K562 (cell line): Measurements from ENCODE around the gene SLC35G6. TPM values are rescaled to one million over a fixed set of nuclear protein-coding genes. Genes with fewer than 3 reads are reported as not detected.

Source experiments
- ATAC-seq: fragments of 200-7000 bp; cut with Tn5 transposase; 3 replicates; pipeline ENCODE4 v1.9.1; 2020; ENCODE audit warnings: moderate library complexity
- BruUV-seq: library from RNA; stranded (reverse); fragments of 400-500 nt; replicated peaks from 2 replicates; lab custom pipeline; 2021; lab: Mats Ljungman, UMichigan
- CTCF ChIA-PET: fragments of 300-600 bp; formaldehyde crosslinking; extraction: SDS; loops from one replicate; lab custom pipeline; 2021; ENCODE audit warnings: low intra/inter-chr PET ratio; lab: Yijun Ruan, JAX
- POLR2A ChIA-PET: fragments of 300-600, 350-650 bp; sonication (Branson Sonifier 250); formaldehyde crosslinking; extraction: SDS; loops from one replicate; lab custom pipeline; 2021; ENCODE audit warnings: antibody characterized with exemption, inconsistent platforms; lab: Yijun Ruan, JAX
- DNase-seq, 4 experiments: peaks; one replicate each; pipeline versions ENCODE4 v3.0.0 to v3.0.0-alpha.2; 2011 to 2018; ENCODE audit warnings: low spot score in 3 of 4, mixed read lengths in 3 of 4; ENCODE audit errors: extremely low read depth in 1 of 4
- FAIRE-seq: peaks from 2 replicates; lab custom pipeline; 2011; peaks lifted over from hg19 to GRCh38; lab: Jason Lieb, UNC
- H2AFZ ChIP-seq: 2 replicates; pipeline ENCODE4 v1.6.0; 2011; ENCODE audit warnings: low read depth, low read length, control low read depth, inconsistent platforms
- H3K27ac ChIP-seq: fragments of 200-600 bp; 3 replicates; pipeline ENCODE4 v1.8.0; 2011; ENCODE audit warnings: low read depth, mild to moderate bottlenecking, control low read depth, inconsistent platforms, low read length, moderate library complexity, mixed read lengths; ENCODE audit errors: extremely low read depth
- H3K27me3 ChIP-seq, 2 experiments: fragments of 300-600 bp in 1 of 2; 2 replicates in 1 of 2; 3 replicates in 1 of 2; pipeline versions ENCODE4 v1.6.0 to v1.8.0; 2011; ENCODE audit warnings: inconsistent platforms in 2 of 2, low read length in 2 of 2, mild to moderate bottlenecking in 1 of 2, mixed read lengths in 1 of 2, moderate library complexity in 1 of 2; ENCODE audit not compliant: control insufficient read depth in 2 of 2, insufficient read depth in 2 of 2
- H3K36me3 ChIP-seq: fragments of 300-600 bp; 3 replicates; pipeline ENCODE4 v1.8.0; 2011; ENCODE audit warnings: mild to moderate bottlenecking, low read length, inconsistent platforms; ENCODE audit not compliant: control insufficient read depth, insufficient read depth
- H3K4me1 ChIP-seq, 2 experiments: fragments of 200-600 bp in 1 of 2; replicated peaks in 1 of 2; 2 replicates in 1 of 2; 3 replicates in 1 of 2; pipeline versions ENCODE4 v1.5.1 to v1.8.0; 2011; ENCODE audit warnings: inconsistent platforms in 2 of 2, low read length in 2 of 2, mild to moderate bottlenecking in 1 of 2, mixed read lengths in 1 of 2, moderate library complexity in 1 of 2; ENCODE audit not compliant: control insufficient read depth in 2 of 2, insufficient read depth in 2 of 2
- H3K4me2 ChIP-seq: 2 replicates; pipeline ENCODE4 v1.6.1; 2011; ENCODE audit warnings: low read length, control low read depth, inconsistent platforms, mixed read lengths; ENCODE audit not compliant: insufficient read depth
- H3K4me3 ChIP-seq: fragments of 200-600 bp; sonication (generic), shearing (Covaris generic); 2 replicates; pipeline ENCODE4 v1.5.1; 2016; ENCODE audit warnings: control low read depth, inconsistent platforms
- H3K79me2 ChIP-seq: fragments of 200-600 bp; 3 replicates; pipeline ENCODE4 v1.8.0; 2011; ENCODE audit warnings: low read length, inconsistent platforms; ENCODE audit not compliant: control insufficient read depth, insufficient read depth
- H3K9ac ChIP-seq, 2 experiments: 2 replicates each; pipeline versions ENCODE4 v1.6.0 to v1.6.1; 2011; ENCODE audit warnings: low read depth in 2 of 2, low read length in 2 of 2, control low read depth in 1 of 2, inconsistent platforms in 1 of 2, mild to moderate bottlenecking in 1 of 2, mixed read lengths in 1 of 2; ENCODE audit not compliant: insufficient read depth in 1 of 2
- H3K9me1 ChIP-seq: one replicate; pipeline ENCODE4 v1.6.0; 2011; ENCODE audit warnings: inconsistent platforms, mild to moderate bottlenecking, low read length, moderate library complexity; ENCODE audit not compliant: control insufficient read depth, insufficient read depth
- H3K9me3 ChIP-seq: replicated peaks from 2 replicates; pipeline ENCODE4 v1.5.1; 2011; ENCODE audit warnings: low read depth, low read length, inconsistent platforms; ENCODE audit not compliant: control insufficient read depth, insufficient read depth
- H4K20me1 ChIP-seq: replicated peaks from 2 replicates; pipeline ENCODE4 v1.6.1; 2011; ENCODE audit warnings: low read length, inconsistent platforms, mixed read lengths; ENCODE audit not compliant: control insufficient read depth, insufficient read depth
- ATF2 ChIP-seq: sonication (generic); formaldehyde crosslinking; IDR thresholded peaks from 2 replicates; pipeline ENCODE4 v1.8.1; 2022; ENCODE audit warnings: missing genetic modification reagents
- ATF4 ChIP-seq: fragments of 450-650 bp; formaldehyde crosslinking; IDR thresholded peaks from 2 replicates; pipeline ENCODE4 v1.4.0; 2022; ENCODE audit warnings: mild to moderate bottlenecking, moderate library complexity
- HDAC1 ChIP-seq, 2 experiments: fragments of 450-650 bp; IDR thresholded peaks; 2 replicates each; pipeline ENCODE4 v1.6.1; 2016 to 2017; ENCODE audit warnings: inconsistent platforms in 1 of 2, mild to moderate bottlenecking in 1 of 2, moderate library complexity in 1 of 2
- KAT7 ChIP-seq: sonication (generic); formaldehyde crosslinking; IDR thresholded peaks from 2 replicates; pipeline ENCODE4 v1.8.0; 2022; ENCODE audit warnings: missing genetic modification reagents, mild to moderate bottlenecking, borderline replicate concordance
- LARP7 ChIP-seq: fragments of 450-650 bp; IDR thresholded peaks from 2 replicates; pipeline ENCODE4 v1.6.1; 2016
- MCM2 ChIP-seq: fragments of 450-650 bp; IDR thresholded peaks from 2 replicates; pipeline ENCODE4 v1.6.1; 2017; ENCODE audit warnings: low read depth, mild to moderate bottlenecking
- NCOA6 ChIP-seq: fragments of 450-650 bp; IDR thresholded peaks from 2 replicates; pipeline ENCODE4 v1.6.1; 2017; ENCODE audit warnings: mild to moderate bottlenecking
- NFRKB ChIP-seq: fragments of 450-650 bp; IDR thresholded peaks from 2 replicates; pipeline ENCODE4 v1.6.1; 2016; ENCODE audit warnings: low read depth
- NFXL1 ChIP-seq: fragments of 450-650 bp; formaldehyde crosslinking; IDR thresholded peaks from 2 replicates; pipeline ENCODE4 v1.4.0; 2021; ENCODE audit warnings: mild to moderate bottlenecking
- PKNOX1 ChIP-seq: fragments of 450-650 bp; IDR thresholded peaks from 2 replicates; pipeline ENCODE4 v1.6.1; 2016
- PTRF ChIP-seq: fragments of 450-650 bp; IDR thresholded peaks from 2 replicates; pipeline ENCODE4 v1.6.1; 2016; ENCODE audit warnings: mild to moderate bottlenecking, missing genetic modification characterization, missing compliant biosample characterization
- SIRT6 ChIP-seq: IDR thresholded peaks from one replicate; pipeline ENCODE4 v1.6.1; 2012; ENCODE audit warnings: low read depth, mild to moderate bottlenecking, control low read depth, inconsistent platforms, low read length, moderate library complexity
- THAP12 ChIP-seq: fragments of 250-450 bp; sonication (Bioruptor Pico); IDR thresholded peaks from 2 replicates; pipeline ENCODE4 v1.9.0; 2021; ENCODE audit warnings: mild to moderate bottlenecking, inconsistent platforms
- TRIM28 ChIP-seq: fragments of 450-650 bp; IDR thresholded peaks from 2 replicates; pipeline ENCODE4 v1.6.1; 2017
- YBX1 ChIP-seq: fragments of 450-650 bp; IDR thresholded peaks from 2 replicates; pipeline ENCODE4 v1.7.1; 2016; ENCODE audit warnings: mild to moderate bottlenecking
- ZNF232 ChIP-seq: sonication (generic); formaldehyde crosslinking; IDR thresholded peaks from 2 replicates; pipeline ENCODE4 v1.8.0; 2022; ENCODE audit warnings: mild to moderate bottlenecking, missing genetic modification reagents
- ZNF347 ChIP-seq: fragments of 450-650 bp; formaldehyde crosslinking; IDR thresholded peaks from 2 replicates; pipeline ENCODE4 v1.4.0; 2020; ENCODE audit warnings: low read depth, mild to moderate bottlenecking, moderate library complexity
- ZNF79 ChIP-seq: fragments of 250-450 bp; sonication (Bioruptor Pico); IDR thresholded peaks from 2 replicates; pipeline ENCODE4 v1.4.0; 2020; ENCODE audit warnings: low read depth, mild to moderate bottlenecking, moderate library complexity
- WGBS: fragments of 100-300 bp; shearing (Covaris generic); methylation state at CpG from one replicate; pipeline ENCODE4 v1.1.6; 2016; ENCODE audit warnings: low coverage, mixed read lengths; ENCODE audit not compliant: insufficient coverage; ENCODE audit errors: missing lambda C conversion rate; 5-methylcytosine and 5-hydroxymethylcytosine counted together
- in situ Hi-C: fragments of 300-500 bp; cut with MboI; formaldehyde crosslinking; loops from 4 replicates; pipeline ENCODE4 v1.15.0; 2018; ENCODE audit warnings: inconsistent platforms, mixed read lengths
- intact Hi-C: fragments of 100-400 bp; cut with micrococcal nuclease; formaldehyde crosslinking; loops from 2 replicates; pipeline ENCODE4 v1.14.2; 2022
- polyA plus RNA-seq, 8 experiments: library from polyadenylated mRNA; depleted of rRNA in 4 of 8; stranded (reverse) in 5 of 8; unstranded in 3 of 8; fragments of >200 nt; fragmentation: Nextera tagmentation in 2 of 8; fragmentation: Illumina TruSeq in 1 of 8; extraction: Ambion mirVana in 2 of 8; extraction: Trizol in 1 of 8; gene quantifications; 2 replicates each; pipeline versions ENCODE4 v1.2.1 to v1.2.3, GENCODE V29; 2011 to 2014; ENCODE audit warnings: inconsistent platforms in 1 of 8, missing spikeins in 1 of 8
- total RNA-seq, 7 experiments: library from RNA; depleted of rRNA in 6 of 7; stranded (reverse); fragments of >200 nt in 6 of 7; fragmentation: Illumina TruSeq in 2 of 7; extraction: Trizol in 2 of 7; gene quantifications; 2 replicates each; pipeline versions ENCODE4 v1.2.1 to v1.2.3, GENCODE V29; 2011 to 2021; ENCODE audit warnings: low replicate concordance in 1 of 7

SLC35G6 gene
- total and polyA plus RNA-seq, 9 of the 15 experiments (the other 6 are each of a cell fraction or from before 2014, with no cell fraction given): not detected

GRCh38 chr17:7441266-7441665 lies 40.0 kb upstream of the SLC35G6 start:
- peaks cover 3% of the 10 kb centered on the region for H3K9me1 ChIP-seq
- H3K79me2 ChIP-seq: peaks cover 5% of the 10 kb centered on the region; the same call in 2 of the 3 replicates
- BruUV-seq: no TSS peak
- peaks cover 17 to 74% of the 10 kb centered on the region in 2 experiments; a peak in 4 of 5 replicates for H3K4me1 ChIP-seq
- ChIA-PET POLR2A (interaction anchor here (0.8 to 2.0 kb wide), 4 partner anchors 36 to 45 kb away, joined by 4 to 8 read pairs (median 6); partner anchors contain the start of genes POLR2A and ZBTB4), CTCF (no interaction called here)
- ATAC-seq (no peak), FAIRE-seq (no peak), DNase-seq (no peak)
- no peak overlapping the region for H3K4me2 ChIP-seq
- in situ Hi-C loops: no loop called here
- no peak overlapping the region; a peak in 1 of 4 replicates for H3K9ac ChIP-seq
- H3K27ac ChIP-seq: no peak overlapping the region; the same call in 2 of the 3 replicates
- H3K9me3 ChIP-seq: no peaks in the 10 kb centered on the region
- no peaks in the 10 kb centered on the region for H3K27me3 ChIP-seq
- no peak overlapping the region for H3K4me3 ChIP-seq
- intact Hi-C loops: no loop called here
- no peak overlapping the region for H2AFZ ChIP-seq
- H4K20me1 ChIP-seq: no peaks in the 10 kb centered on the region
- no peaks in the 10 kb centered on the region for H3K36me3 ChIP-seq
- WGBS: 50% methylated on average over 1 of the region's 7 CpGs
- TF ChIP-seq YBX1: no peak
- no peak for TF ChIP-seq NFXL1 (CRISPR knock-in tag)
- TF ChIP-seq KAT7 (CRISPR knock-in tag): no peak
- no peak for TF ChIP-seq PKNOX1
- TF ChIP-seq THAP12: no peak
- TF ChIP-seq ATF2 (CRISPR knock-in tag): no peak
- TF ChIP-seq TRIM28: no peak
- TF ChIP-seq HDAC1 (IDR thresholded peaks at IDR 0.05): no peak
- no peak for TF ChIP-seq MCM2
- no peak for TF ChIP-seq NCOA6
- TF ChIP-seq ATF4 (CRISPR knock-in tag): no peak
- TF ChIP-seq NFRKB: no peak
- no peak for TF ChIP-seq ZNF232 (CRISPR knock-in tag)
- TF ChIP-seq ZNF347 (CRISPR knock-in tag): no peak
- TF ChIP-seq SIRT6: no peak
- TF ChIP-seq PTRF (tag): no peak
- TF ChIP-seq LARP7: no peak
- no peak for TF ChIP-seq ZNF79 (CRISPR knock-in tag)
